Heart left ventricle (tissue), 13 donors: ENCODE measurements around the gene SF3B1.

Source experiments
- POLR2A ChIP-seq, 2 donors: fragments of 450-650 bp; IDR thresholded peaks; one replicate each; pipeline ENCODE4 v1.6.1; 2017; ENCODE audit warnings: antibody characterized with exemption in 2 of 2, mild to moderate bottlenecking in 2 of 2, moderate library complexity in 2 of 2
- TF ChIP-seq, protein P1 (sequence below), 12 donors: fragments of 200-600 bp; sonication (generic) in 4 of 12; IDR thresholded peaks; one replicate each; pipeline versions ENCODE4 v1.5.0 to v1.8.0; 2018 to 2022; ENCODE audit warnings: antibody characterized with exemption in 12 of 12, mild to moderate bottlenecking in 5 of 12
- donor health status: ischemic (EF 13 %, LVEDD 7.1; RV severe dilation, severe dysfunction).
- donor health status: DM: no; HTN: yes; CAD: no.
- donor health status: DM: no; HTN: no; CAD: no.
- donor health status: ischemic (EF 25% LVEDD 6.9; RV normal size, moderate dysfunction).
- donor health status: ischemic (EF 25% LVEDD 5.7; RV mildly dilated, moderate dysfunction).
- donor health status: ischemic (EF 35%, LVEDD 5.7; RV mildly dilated, moderate dysfunction).
- donor health status: nonischemic (EF 11% LVEDD 7.7; RV severe dilation, severe dysfunction).
- donor health status: DM: yes; HTN: yes; CAD: no.
- donor health status: PGD.
- donor health status: ischemic (EF 29% LVEDD 5.4; RV normal size, mild dysfunction).
- donor health status: nonischemic (EF 23%, LVEDD 6.1; RV moderate dilation, normal function).

DNA sequence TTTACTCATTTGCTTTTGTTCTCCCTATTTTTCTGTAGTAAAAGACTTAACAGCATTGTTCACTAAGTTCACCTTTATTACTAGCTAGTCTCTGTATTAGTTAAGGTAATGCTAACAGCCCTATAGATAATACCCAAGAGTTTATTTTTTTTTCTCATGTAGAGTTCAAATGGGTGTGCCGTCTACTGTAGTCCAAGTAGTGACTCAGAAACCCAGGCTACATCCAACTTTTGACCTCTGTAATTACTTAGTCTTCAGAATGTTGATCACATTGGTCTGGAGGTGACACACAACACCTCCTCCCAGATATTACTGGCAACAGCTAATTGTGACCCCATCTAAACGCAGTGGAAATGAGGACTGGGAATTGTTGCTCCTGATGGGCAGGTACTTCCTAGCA is 26.2 kb upstream of the SF3B1 start:
- no peak for TF ChIP-seq POLR2A (IDR thresholded peaks at IDR 0.05)
- TF ChIP-seq, protein P1, sequence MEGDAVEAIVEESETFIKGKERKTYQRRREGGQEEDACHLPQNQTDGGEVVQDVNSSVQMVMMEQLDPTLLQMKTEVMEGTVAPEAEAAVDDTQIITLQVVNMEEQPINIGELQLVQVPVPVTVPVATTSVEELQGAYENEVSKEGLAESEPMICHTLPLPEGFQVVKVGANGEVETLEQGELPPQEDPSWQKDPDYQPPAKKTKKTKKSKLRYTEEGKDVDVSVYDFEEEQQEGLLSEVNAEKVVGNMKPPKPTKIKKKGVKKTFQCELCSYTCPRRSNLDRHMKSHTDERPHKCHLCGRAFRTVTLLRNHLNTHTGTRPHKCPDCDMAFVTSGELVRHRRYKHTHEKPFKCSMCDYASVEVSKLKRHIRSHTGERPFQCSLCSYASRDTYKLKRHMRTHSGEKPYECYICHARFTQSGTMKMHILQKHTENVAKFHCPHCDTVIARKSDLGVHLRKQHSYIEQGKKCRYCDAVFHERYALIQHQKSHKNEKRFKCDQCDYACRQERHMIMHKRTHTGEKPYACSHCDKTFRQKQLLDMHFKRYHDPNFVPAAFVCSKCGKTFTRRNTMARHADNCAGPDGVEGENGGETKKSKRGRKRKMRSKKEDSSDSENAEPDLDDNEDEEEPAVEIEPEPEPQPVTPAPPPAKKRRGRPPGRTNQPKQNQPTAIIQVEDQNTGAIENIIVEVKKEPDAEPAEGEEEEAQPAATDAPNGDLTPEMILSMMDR (IDR thresholded peaks at IDR 0.05) = no peak
